ENCODE measurements around the gene SLC39A2.
"Not testable (repeated sequence)": the region's sequence is repeated elsewhere in the genome, so short reads cannot be mapped to it uniquely, and the experiment has no call there.

SLC39A2 gene

GRCh38 chr14:21003788-21004346, 4.8 kb downstream of the SLC39A2 start:
- Mint-ChIP-seq H3K27ac (no peak overlapping the region), H3K27me3 (ENCODE audit: low read depth, poor library complexity) (peaks cover 4% of the 10 kb centered on the region), H3K36me3 (ENCODE audit: low read depth) (no peaks in the 10 kb centered on the region), H3K4me3 (no peak overlapping the region), H3K4me1 (peaks cover 25% of the 10 kb centered on the region), H3K9me3 (no peaks in the 10 kb centered on the region)
- no peak for TF ChIP-seq CTCF (IDR thresholded peaks at IDR 0.05)
- no peak for DNase-seq

- DNase-seq; H3K27ac Mint-ChIP-seq; H3K4me3 Mint-ChIP-seq; H3K36me3 Mint-ChIP-seq (ENCODE audit: low read depth); H3K9me3 Mint-ChIP-seq: not testable (repeated sequence)
- Mint-ChIP-seq H3K4me1 (peaks cover 26% of the 10 kb centered on the region), H3K27me3 (ENCODE audit: low read depth, poor library complexity) (peaks cover 18% of the 10 kb centered on the region)
Observed at GRCh38 chr14:21009721-21010120, 10.6 kb downstream of the SLC39A2 start.

- no peak for TF ChIP-seq CTCF (IDR thresholded peaks at IDR 0.05)
- Mint-ChIP-seq H3K27me3 (ENCODE audit: low read depth, poor library complexity) (peaks cover 18% of the 10 kb centered on the region), H3K27ac (no peak overlapping the region), H3K4me3 (no peak overlapping the region), H3K4me1 (peaks cover 38% of the 10 kb centered on the region), H3K36me3 (ENCODE audit: low read depth) (no peaks in the 10 kb centered on the region), H3K9me3 (no peaks in the 10 kb centered on the region)
- DNase-seq: no peak
Observed at GRCh38 chr14:21011136-21011535, 12.0 kb downstream of the SLC39A2 start.

- H3K27ac Mint-ChIP-seq: no peak overlapping the region
- peaks cover 37% of the 10 kb centered on the region for H3K4me1 Mint-ChIP-seq
- H3K9me3 Mint-ChIP-seq: no peaks in the 10 kb centered on the region
- H3K36me3 Mint-ChIP-seq (ENCODE audit: low read depth): peaks cover 13% of the 10 kb centered on the region
- peak; percentile 91 for DNase-seq
- peak; percentile 94 for TF ChIP-seq CTCF (IDR thresholded peaks at IDR 0.05)
- H3K4me3 Mint-ChIP-seq: no peak overlapping the region
- peaks cover 22% of the 10 kb centered on the region for H3K27me3 Mint-ChIP-seq (ENCODE audit: low read depth, poor library complexity)
Observed at GRCh38 chr14:21014761-21015190, 15.7 kb downstream of the SLC39A2 start.

GRCh38 chr14:21015312-21015711, 16.2 kb downstream of the SLC39A2 start:
- no peak overlapping the region for H3K4me3 Mint-ChIP-seq

GRCh38 chr14:21016413-21017190, 17.5 kb downstream of the SLC39A2 start:
- Mint-ChIP-seq H3K27ac (no peak overlapping the region), H3K27me3 (ENCODE audit: low read depth, poor library complexity) (peaks cover 25% of the 10 kb centered on the region), H3K4me3 (no peak overlapping the region), H3K9me3 (no peaks in the 10 kb centered on the region), H3K36me3 (ENCODE audit: low read depth) (peaks cover 28% of the 10 kb centered on the region), H3K4me1 (peaks cover 37% of the 10 kb centered on the region)
- TF ChIP-seq CTCF (IDR thresholded peaks at IDR 0.05): no peak
- no peak for DNase-seq

More at GRCh38 chr14:21015312-21015711, 16.2 kb downstream of the SLC39A2 start:
- peaks cover 15% of the 10 kb centered on the region for H3K36me3 Mint-ChIP-seq (ENCODE audit: low read depth)
- DNase-seq: no peak
- TF ChIP-seq CTCF (IDR thresholded peaks at IDR 0.05): no peak
- H3K9me3 Mint-ChIP-seq: no peaks in the 10 kb centered on the region
- peaks cover 22% of the 10 kb centered on the region for H3K27me3 Mint-ChIP-seq (ENCODE audit: low read depth, poor library complexity)
- H3K27ac Mint-ChIP-seq: no peak overlapping the region
- peaks cover 37% of the 10 kb centered on the region for H3K4me1 Mint-ChIP-seq

Data from nephron progenitor cell (in vitro differentiated cells).